ENCODE measurements around the gene PSMD1.

The PSMD1 gene

DNA sequence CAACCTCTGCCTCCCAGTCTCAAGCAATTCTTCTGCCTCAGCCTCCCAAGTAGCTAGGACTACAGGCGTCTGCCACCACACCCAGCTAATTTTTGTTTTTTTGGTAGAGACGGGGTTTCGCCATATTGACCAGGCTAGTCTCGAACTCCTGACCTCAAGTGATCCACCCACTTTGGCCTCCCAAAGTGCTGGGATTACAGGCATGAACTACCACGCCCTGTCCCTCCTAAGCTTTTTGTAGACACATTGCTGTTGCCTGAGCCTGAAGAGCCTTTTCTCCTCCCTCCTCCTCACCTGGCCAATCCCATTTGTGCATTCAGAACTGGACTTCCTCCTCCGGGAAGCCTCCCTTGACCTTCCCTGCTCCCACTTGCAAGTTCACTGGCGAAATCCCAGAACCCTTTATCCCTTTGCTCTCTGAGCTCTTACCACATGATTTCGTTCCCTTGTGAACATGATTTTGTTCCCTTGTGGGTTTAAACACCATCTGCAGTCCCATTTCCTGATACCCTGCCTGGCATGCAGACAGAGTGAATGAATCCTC is 16.8 kb upstream of the PSMD1 start:
- H3K4me3 ChIP-seq (ENCODE audit: low read length), result no peak overlapping the region
- DNase-seq (ENCODE audit: low read depth), result no peak
- TF ChIP-seq, protein P1, sequence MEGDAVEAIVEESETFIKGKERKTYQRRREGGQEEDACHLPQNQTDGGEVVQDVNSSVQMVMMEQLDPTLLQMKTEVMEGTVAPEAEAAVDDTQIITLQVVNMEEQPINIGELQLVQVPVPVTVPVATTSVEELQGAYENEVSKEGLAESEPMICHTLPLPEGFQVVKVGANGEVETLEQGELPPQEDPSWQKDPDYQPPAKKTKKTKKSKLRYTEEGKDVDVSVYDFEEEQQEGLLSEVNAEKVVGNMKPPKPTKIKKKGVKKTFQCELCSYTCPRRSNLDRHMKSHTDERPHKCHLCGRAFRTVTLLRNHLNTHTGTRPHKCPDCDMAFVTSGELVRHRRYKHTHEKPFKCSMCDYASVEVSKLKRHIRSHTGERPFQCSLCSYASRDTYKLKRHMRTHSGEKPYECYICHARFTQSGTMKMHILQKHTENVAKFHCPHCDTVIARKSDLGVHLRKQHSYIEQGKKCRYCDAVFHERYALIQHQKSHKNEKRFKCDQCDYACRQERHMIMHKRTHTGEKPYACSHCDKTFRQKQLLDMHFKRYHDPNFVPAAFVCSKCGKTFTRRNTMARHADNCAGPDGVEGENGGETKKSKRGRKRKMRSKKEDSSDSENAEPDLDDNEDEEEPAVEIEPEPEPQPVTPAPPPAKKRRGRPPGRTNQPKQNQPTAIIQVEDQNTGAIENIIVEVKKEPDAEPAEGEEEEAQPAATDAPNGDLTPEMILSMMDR (conservative IDR thresholded peaks at IDR 0.05; ENCODE audit: low read depth, low read length), result no peak

DNA sequence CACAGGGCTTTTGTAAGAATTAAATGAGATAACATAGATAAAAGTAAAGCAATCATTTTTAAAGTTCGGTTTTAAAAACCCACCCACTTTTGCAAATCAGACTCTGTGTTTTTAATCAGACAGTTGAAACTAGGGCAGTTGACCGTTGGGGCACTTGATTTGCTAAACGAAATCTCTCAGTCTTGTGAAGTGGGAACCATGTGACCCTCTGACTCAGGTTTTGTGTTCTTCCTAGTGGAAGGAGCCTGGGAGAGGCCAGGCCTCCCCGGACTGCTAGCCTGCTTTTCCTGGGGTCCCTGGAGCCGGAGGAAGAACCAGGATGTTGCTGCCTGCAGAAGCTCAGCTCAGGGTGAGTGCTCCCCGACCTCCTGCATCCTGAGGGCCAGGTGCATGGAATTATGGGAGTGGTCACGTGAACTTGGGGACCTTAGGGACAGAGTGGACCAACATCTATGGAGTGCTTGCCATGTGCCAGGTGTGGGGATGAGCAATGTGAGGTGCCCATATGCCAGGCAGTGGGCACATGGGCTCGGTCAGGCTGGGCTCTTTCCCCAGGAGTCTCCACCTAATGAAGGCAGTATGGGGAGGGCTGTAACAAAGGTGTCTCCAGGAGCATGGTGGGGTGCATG is 15.5 kb upstream of the PSMD1 start:
- no peak for DNase-seq (ENCODE audit: low read depth)
- H3K4me3 ChIP-seq (ENCODE audit: low read length), result no peak overlapping the region
- TF ChIP-seq, protein P1 (conservative IDR thresholded peaks at IDR 0.05; ENCODE audit: low read depth, low read length), result no peak

DNA sequence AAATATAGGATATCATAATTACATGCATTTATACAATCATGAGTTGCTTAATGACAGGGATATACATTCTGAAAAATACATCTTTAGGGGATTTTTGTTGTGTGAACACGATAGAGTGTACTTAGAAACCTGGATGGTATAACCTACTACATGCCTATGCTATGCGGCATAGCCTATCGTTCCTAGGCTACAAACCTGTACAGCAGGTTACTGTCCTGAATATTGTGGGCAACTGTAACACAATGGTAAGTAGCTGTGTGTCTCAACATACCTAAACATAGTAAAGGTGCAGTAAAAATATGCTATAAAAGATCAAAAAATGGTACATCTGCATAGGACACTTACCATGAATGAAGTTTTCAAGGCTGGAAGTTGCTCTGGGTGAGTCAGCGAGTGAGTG is 12.9 kb upstream of the PSMD1 start:
- no peak overlapping the region for H3K4me3 ChIP-seq (ENCODE audit: low read length)
- TF ChIP-seq, protein P1 (conservative IDR thresholded peaks at IDR 0.05; ENCODE audit: low read depth, low read length), result no peak
- DNase-seq (ENCODE audit: low read depth), result no peak

DNA sequence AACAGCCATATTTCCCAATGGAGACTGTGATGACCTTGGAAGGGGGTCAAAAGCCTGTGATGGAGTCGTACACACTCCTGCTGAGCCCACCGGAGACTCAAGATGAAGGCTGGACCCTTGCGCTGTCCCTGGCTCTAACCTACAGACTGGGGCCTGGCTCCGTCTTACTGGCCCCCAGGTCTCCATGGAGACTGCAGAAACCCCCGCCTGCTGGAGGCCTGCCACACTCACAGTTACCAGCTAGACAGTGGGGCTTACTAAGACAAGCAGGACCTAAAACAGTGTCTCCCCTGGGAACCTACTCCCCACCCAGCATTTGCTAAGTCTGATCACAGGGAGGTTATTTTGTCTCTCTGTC is 9.8 kb upstream of the PSMD1 start:
- H3K4me3 ChIP-seq (ENCODE audit: low read length), result no peak overlapping the region
- TF ChIP-seq, protein P1 (conservative IDR thresholded peaks at IDR 0.05; ENCODE audit: low read depth, low read length), result no peak
- no peak for DNase-seq (ENCODE audit: low read depth)

DNA sequence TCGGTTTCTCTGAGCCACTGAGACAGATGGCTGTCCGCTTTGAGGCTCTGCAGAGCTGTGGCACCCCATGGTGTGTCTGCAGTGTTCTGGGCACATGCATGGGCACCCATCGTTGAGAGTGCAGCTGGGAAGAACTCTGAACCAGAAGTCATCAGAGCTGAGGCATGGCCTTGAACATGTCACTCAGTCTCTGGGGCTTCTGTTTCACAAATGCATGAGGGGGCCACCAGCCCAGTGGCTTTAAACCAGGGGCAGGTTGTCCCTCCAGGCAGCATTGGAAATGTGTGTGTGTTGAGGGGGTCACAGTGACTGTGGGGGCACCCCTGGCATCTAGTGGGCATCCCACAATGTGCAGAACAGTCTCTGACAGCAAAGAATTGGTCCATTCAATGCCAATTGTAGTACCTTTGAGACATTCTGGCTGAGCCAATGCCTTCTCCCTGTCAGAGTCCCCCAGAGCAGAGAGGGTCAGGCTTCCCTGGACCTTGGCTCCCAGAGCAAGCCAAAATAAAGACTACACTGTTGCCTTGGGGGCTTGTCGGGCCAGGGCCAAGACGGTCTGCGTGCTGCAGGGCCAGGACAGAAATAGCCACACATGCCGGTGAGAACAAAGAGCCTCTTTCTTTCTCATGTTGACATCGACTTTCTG is 9.3 kb upstream of the PSMD1 start:
- DNase-seq (ENCODE audit: low read depth), result no peak
- no peak overlapping the region for H3K4me3 ChIP-seq (ENCODE audit: low read length)
- TF ChIP-seq, protein P1 (conservative IDR thresholded peaks at IDR 0.05; ENCODE audit: low read depth, low read length), result no peak

DNA sequence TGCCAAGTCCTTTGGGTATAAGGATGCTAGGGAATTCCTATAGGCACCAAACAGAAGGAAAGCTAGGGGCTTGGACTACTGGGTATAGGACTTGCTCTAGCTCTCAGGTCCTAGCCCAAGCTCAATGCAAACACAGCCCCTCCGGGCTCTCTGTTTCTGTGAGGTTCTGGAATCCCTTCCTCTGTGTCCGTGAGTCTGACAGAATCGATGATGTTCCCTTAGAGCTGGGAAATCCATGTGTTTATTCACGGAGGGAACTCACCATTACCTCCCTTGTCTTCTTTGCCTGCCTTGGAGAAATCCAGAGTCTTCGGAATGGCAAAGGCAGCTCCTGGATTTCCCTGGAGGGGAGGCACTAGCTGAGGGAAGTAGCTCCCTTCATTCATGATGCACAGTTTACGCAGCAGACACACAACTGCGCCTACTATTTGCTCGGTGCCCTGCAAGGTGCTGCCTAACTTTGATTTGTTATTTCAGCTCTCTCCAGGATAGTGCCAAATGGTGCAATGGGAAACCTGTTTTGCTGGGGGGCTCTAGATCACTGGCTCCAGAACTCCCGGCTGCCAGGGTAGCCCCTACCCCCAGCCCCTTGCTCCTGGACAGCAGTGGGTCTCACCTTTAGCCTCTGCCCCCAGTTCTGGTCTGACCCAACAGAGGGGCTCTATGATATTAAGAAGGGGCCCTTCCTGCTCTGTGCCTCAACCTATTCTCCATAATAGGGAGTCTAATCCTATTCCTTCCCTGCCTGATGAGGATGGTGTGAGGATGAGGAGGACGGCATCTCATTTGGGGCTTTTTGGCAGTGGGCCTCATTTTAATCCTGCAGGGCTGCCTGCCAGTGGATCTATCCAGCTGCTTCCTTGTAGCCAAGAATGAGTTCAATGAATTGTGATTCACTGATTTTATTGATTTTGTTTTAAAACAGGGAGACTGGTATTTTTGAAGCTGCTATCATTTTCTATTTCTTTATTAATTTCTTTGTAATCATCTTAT is 8.4 kb upstream of the PSMD1 start:
- H3K4me3 ChIP-seq (ENCODE audit: low read length), result no peak overlapping the region
- TF ChIP-seq, protein P1 (conservative IDR thresholded peaks at IDR 0.05; ENCODE audit: low read depth, low read length), result no peak
- no peak for DNase-seq (ENCODE audit: low read depth)

Data from retinal pigment epithelial cell (primary cell).